Esophagus squamous epithelium (tissue), 5 donors: ENCODE data around the gene GRID2. TPM values are rescaled to one million over a fixed set of nuclear protein-coding genes. Genes with fewer than 3 reads are reported as not detected.

Experiments used
- DNase-seq: peaks from one replicate; lab custom pipeline; 2025; lab: John Stamatoyannopoulos, UW
- H3K27ac ChIP-seq, 4 donors: fragments of 200-600 bp; sonication (generic); one replicate each; pipeline ENCODE4 v1.5.1; 2016 to 2019; ENCODE audit warnings: mild to moderate bottlenecking in 1 of 4
- H3K27me3 ChIP-seq, 4 donors: fragments of 200-600 bp; sonication (generic); 1 replicate in 3 of 4; 2 replicates in 1 of 4; pipeline versions ENCODE4 v1.5.1 to v1.6.0; 2017 to 2021; ENCODE audit warnings: antibody characterized with exemption in 1 of 4
- H3K36me3 ChIP-seq, 3 donors: fragments of 200-600 bp; sonication (generic); one replicate each; pipeline ENCODE4 v1.5.1; 2016 to 2019
- H3K4me1 ChIP-seq, 3 donors: fragments of 200-600 bp; sonication (generic); one replicate each; pipeline ENCODE4 v1.5.1; 2017 to 2019
- H3K4me3 ChIP-seq, 4 donors: fragments of 200-600 bp; sonication (generic); 1 replicate in 3 of 4; 2 replicates in 1 of 4; pipeline ENCODE4 v1.5.1; 2016 to 2019; ENCODE audit warnings: mild to moderate bottlenecking in 2 of 4, moderate library complexity in 1 of 4
- H3K9me3 ChIP-seq, 3 donors: fragments of 200-600 bp; sonication (generic); one replicate each; pipeline ENCODE4 v1.5.1; 2016 to 2019
- POLR2A ChIP-seq, 4 donors: fragments of 450-650 bp; IDR thresholded peaks; one replicate each; pipeline ENCODE4 v1.6.1; 2017; ENCODE audit warnings: antibody characterized with exemption in 4 of 4, mild to moderate bottlenecking in 4 of 4, moderate library complexity in 3 of 4
- WGBS, 2 donors: methylation state at CpG; one replicate each; pipeline ENCODE4 v1.1.5; 2018; 5-methylcytosine and 5-hydroxymethylcytosine counted together
- intact Hi-C: fragments of 100-400 bp; cut with DNase I; formaldehyde crosslinking; loops from one replicate; pipeline ENCODE4 v1.15.0; 2022
- total RNA-seq, 4 donors: library from RNA; depleted of rRNA; stranded (reverse); fragments of >200 nt; gene quantifications; one replicate each; pipeline ENCODE4 v1.1.0, GENCODE V29; 2016
- TF ChIP-seq, protein P1 (sequence below), 6 experiments: fragments of 450-650 bp in 4 of 6; fragments of 200-600 bp in 2 of 6; sonication (generic) in 2 of 6; IDR thresholded peaks; one replicate each; pipeline ENCODE4 v1.5.1; 2016 to 2019; ENCODE audit warnings: antibody characterized with exemption in 6 of 6, mild to moderate bottlenecking in 4 of 6, moderate library complexity in 4 of 6
- donor health status: DM: yes; HTN: yes; CAD: no.

Gene GRID2
- total RNA-seq, 4 donors from 2014 or later = not detected

DNA sequence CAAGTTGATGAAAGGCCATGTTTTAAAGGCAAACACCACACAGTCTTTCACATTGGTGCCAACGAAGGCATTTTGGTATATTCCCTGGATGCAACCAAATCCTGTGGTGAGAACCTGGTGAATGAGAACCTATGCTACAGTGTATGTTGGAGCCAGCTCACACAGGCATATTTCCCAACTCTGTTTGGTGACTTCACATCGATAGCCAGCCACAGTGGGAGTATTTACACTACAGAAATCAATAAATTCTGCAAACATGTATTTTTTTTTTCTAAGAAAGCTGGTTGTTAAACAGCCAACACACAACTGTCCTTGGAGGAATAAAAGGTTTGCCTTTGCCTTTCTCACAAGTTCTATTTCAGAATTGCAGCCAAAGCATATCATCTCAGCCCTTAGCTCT lies 691.0 kb downstream of the GRID2 start:
- no peaks in the 10 kb centered on the region for H3K9me3 ChIP-seq
- H3K27ac ChIP-seq = no peak overlapping the region
- H3K4me3 ChIP-seq = no peak overlapping the region
- WGBS, 2 donors = 64 to 73% methylated on average over 2 of the region's 2 CpGs
- intact Hi-C loops = no loop called here
- DNase-seq = no peak
- TF ChIP-seq POLR2A (IDR thresholded peaks at IDR 0.05) = no peak
- TF ChIP-seq, protein P1, sequence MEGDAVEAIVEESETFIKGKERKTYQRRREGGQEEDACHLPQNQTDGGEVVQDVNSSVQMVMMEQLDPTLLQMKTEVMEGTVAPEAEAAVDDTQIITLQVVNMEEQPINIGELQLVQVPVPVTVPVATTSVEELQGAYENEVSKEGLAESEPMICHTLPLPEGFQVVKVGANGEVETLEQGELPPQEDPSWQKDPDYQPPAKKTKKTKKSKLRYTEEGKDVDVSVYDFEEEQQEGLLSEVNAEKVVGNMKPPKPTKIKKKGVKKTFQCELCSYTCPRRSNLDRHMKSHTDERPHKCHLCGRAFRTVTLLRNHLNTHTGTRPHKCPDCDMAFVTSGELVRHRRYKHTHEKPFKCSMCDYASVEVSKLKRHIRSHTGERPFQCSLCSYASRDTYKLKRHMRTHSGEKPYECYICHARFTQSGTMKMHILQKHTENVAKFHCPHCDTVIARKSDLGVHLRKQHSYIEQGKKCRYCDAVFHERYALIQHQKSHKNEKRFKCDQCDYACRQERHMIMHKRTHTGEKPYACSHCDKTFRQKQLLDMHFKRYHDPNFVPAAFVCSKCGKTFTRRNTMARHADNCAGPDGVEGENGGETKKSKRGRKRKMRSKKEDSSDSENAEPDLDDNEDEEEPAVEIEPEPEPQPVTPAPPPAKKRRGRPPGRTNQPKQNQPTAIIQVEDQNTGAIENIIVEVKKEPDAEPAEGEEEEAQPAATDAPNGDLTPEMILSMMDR (IDR thresholded peaks at IDR 0.05) = no peak
- no peaks in the 10 kb centered on the region for H3K27me3 ChIP-seq
- H3K36me3 ChIP-seq = no peaks in the 10 kb centered on the region
- H3K4me1 ChIP-seq = no peaks in the 10 kb centered on the region

DNA sequence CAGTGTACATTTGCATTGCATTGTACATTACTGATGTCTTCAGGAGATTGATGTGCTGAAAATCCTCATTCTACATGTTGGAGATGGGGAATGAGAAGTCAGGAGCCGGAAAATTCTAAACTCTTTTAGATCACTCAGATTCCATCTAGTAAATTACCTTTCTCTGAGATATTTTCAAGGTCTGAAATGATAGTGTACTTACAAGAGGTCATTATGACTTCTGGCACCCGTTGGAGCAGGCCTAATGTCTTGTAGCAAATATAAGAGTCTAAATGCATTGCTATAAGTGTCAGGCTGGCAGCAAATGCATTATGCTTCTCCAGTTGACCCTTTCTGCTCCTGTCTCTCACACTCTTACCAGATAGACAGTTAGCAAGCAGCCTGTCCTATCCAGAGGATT lies 692.8 kb downstream of the GRID2 start:
- WGBS, 2 donors = 68 to 95% methylated on average over 2 of the region's 2 CpGs
- DNase-seq = no peak
- Histone ChIP-seq H3K9me3 (no peaks in the 10 kb centered on the region), H3K36me3 (no peaks in the 10 kb centered on the region), H3K27me3 (no peaks in the 10 kb centered on the region), H3K4me1 (no peaks in the 10 kb centered on the region), H3K4me3 (no peak overlapping the region), H3K27ac (no peak overlapping the region)
- TF ChIP-seq POLR2A (IDR thresholded peaks at IDR 0.05) = no peak
- TF ChIP-seq, protein P1 (IDR thresholded peaks at IDR 0.05) = no peak
- intact Hi-C loops = no loop called here

DNA sequence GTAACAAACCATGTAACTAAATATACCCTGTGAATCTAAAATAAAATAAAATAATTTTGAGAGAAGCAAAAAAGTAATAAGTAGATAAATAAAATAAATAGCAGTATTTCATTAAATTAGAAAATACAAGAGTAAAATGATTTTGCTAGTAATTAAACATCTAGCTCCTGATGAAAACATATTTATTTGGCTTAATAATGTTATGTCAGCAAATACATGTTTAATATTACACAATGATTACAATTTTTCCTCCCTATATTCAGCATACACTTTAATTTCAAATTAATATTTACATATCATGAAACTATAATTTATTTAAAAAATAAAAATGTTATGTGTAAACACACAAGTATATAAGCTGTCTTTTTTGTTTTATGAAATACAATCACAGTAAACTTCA lies 697.1 kb downstream of the GRID2 start:
- H3K36me3 ChIP-seq = no peaks in the 10 kb centered on the region
- H3K27me3 ChIP-seq = no peaks in the 10 kb centered on the region
- no peaks in the 10 kb centered on the region for H3K9me3 ChIP-seq
- H3K4me1 ChIP-seq = no peaks in the 10 kb centered on the region
- TF ChIP-seq, protein P1 (IDR thresholded peaks at IDR 0.05) = no peak
- TF ChIP-seq POLR2A (IDR thresholded peaks at IDR 0.05) = no peak
- DNase-seq = no peak
- H3K27ac ChIP-seq = no peak overlapping the region
- intact Hi-C loops = no loop called here
- H3K4me3 ChIP-seq = no peak overlapping the region

DNA sequence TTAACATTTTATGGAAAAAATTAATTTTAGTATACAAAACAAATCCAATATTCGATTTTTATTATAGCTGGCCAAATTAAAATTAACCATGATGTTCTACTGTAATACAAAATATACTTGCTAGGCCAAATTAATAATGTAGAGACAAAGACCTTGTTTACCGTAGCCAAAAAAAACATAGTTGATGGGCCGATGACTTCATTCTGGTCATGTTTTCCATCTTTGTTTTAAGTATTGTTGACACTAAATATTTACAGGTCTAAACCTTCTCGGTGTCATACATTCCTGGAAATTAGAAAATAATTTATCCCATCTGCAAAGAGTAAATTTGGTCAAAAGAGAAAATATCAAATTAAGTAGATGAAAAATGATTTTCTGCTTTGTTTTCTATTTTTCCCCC lies 698.5 kb downstream of the GRID2 start:
- H3K27me3 ChIP-seq = no peaks in the 10 kb centered on the region
- intact Hi-C loops = no loop called here
- TF ChIP-seq, protein P1 (IDR thresholded peaks at IDR 0.05) = no peak
- TF ChIP-seq POLR2A (IDR thresholded peaks at IDR 0.05) = no peak
- H3K9me3 ChIP-seq = no peaks in the 10 kb centered on the region
- H3K4me1 ChIP-seq = no peaks in the 10 kb centered on the region
- H3K27ac ChIP-seq = no peak overlapping the region
- WGBS, 2 donors = 87 to 88% methylated on average over 4 of the region's 4 CpGs
- H3K36me3 ChIP-seq = no peaks in the 10 kb centered on the region
- no peak overlapping the region for H3K4me3 ChIP-seq
- no peak for DNase-seq

DNA sequence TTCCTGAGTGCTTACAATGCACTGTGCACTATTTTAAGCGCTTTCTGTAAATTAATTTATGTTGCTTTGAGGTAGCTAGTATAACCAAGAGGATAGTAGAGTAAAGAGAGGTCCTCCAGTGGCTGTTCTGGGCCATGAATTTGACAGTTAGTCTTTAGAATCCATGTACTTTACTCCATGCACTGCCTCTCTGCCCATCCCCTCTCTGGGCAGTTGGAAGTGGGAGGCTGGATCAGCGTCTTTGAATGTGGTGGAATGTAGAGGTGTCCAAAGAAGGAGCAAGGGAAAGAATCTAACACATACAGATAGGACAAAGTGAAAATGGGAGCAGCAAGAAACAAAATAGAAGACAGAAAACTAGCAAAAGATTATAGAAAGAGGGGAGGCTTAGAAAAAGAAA lies 712.6 kb downstream of the GRID2 start:
- H3K27me3 ChIP-seq = no peaks in the 10 kb centered on the region

More for the DNA sequence above, 712.6 kb downstream of the GRID2 start:
- no peak for DNase-seq
- Histone ChIP-seq H3K4me3 (no peak overlapping the region), H3K9me3 (no peaks in the 10 kb centered on the region), H3K36me3 (no peaks in the 10 kb centered on the region), H3K4me1 (no peaks in the 10 kb centered on the region), H3K27ac (no peak overlapping the region)
- intact Hi-C loops = no loop called here
- 91 to 93% methylated on average over 2 of the region's 2 CpGs for WGBS, 2 donors
- TF ChIP-seq POLR2A (IDR thresholded peaks at IDR 0.05) = no peak
- TF ChIP-seq, protein P1 (IDR thresholded peaks at IDR 0.05) = no peak
